Glutamatergic neuron (in vitro differentiated cells): Measurements from ENCODE around the gene PAEP. TPM values are rescaled to one million over a fixed set of nuclear protein-coding genes. Genes with fewer than 3 reads are reported as not detected.

ENCODE experiments used
- DNase-seq: peaks from one replicate; pipeline ENCODE4 v3.0.0; 2022
- H3K27ac Mint-ChIP-seq: one replicate; pipeline ENCODE4 v1.8.0; 2020; ENCODE audit warnings: mild to moderate bottlenecking, mixed read lengths, inconsistent platforms; ENCODE audit not compliant: unreplicated experiment
- H3K27me3 Mint-ChIP-seq: one replicate; pipeline ENCODE4 v1.8.0; 2020; ENCODE audit warnings: mild to moderate bottlenecking, moderate library complexity, mixed read lengths, inconsistent platforms; ENCODE audit not compliant: unreplicated experiment
- H3K36me3 Mint-ChIP-seq: one replicate; pipeline ENCODE4 v1.8.0; 2020; ENCODE audit warnings: mild to moderate bottlenecking, mixed read lengths, inconsistent platforms; ENCODE audit not compliant: unreplicated experiment
- H3K4me1 Mint-ChIP-seq: one replicate; pipeline ENCODE4 v1.8.0; 2020; ENCODE audit warnings: mild to moderate bottlenecking, low read depth, mixed read lengths, inconsistent platforms; ENCODE audit not compliant: unreplicated experiment
- H3K4me3 Mint-ChIP-seq: one replicate; pipeline ENCODE4 v1.8.0; 2020; ENCODE audit warnings: mild to moderate bottlenecking, mixed read lengths, inconsistent platforms; ENCODE audit not compliant: unreplicated experiment
- H3K9me3 Mint-ChIP-seq: one replicate; pipeline ENCODE4 v1.8.0; 2020; ENCODE audit warnings: mild to moderate bottlenecking, moderate library complexity, mixed read lengths, inconsistent platforms; ENCODE audit not compliant: unreplicated experiment
- CTCF ChIP-seq: fragments of 200-600 bp; sonication (generic); IDR thresholded peaks from one replicate; pipeline ENCODE4 v1.5.0; 2021; ENCODE audit not compliant: partially characterized antibody, unreplicated experiment
- total RNA-seq: library from RNA; stranded (reverse); fragmentation: NEBNext Ultra II Directional; extraction: Animal tissue kit (Norgen Biotek cat#: 25700); gene quantifications from one replicate; pipeline ENCODE4 v1.2.1, GENCODE V29; 2021; ENCODE audit not compliant: unreplicated experiment

PAEP gene
- total RNA-seq, 1 donor from 2014 or later = not detected

- Mint-ChIP-seq H3K9me3 (peaks cover 4% of the 10 kb centered on the region), H3K27me3 (peaks cover 1% of the 10 kb centered on the region), H3K4me1 (no peaks in the 10 kb centered on the region), H3K36me3 (peaks cover 6% of the 10 kb centered on the region), H3K4me3 (no peak overlapping the region), H3K27ac (no peak overlapping the region)
- no peak for TF ChIP-seq CTCF
- DNase-seq = no peak
Measured at GRCh38 chr9:135582966-135583687, 21.6 kb downstream of the PAEP start.

- Mint-ChIP-seq H3K27ac (no peak overlapping the region), H3K4me3 (no peak overlapping the region)
Measured at GRCh38 chr9:135583688-135584011, 22.1 kb downstream of the PAEP start.

DNA sequence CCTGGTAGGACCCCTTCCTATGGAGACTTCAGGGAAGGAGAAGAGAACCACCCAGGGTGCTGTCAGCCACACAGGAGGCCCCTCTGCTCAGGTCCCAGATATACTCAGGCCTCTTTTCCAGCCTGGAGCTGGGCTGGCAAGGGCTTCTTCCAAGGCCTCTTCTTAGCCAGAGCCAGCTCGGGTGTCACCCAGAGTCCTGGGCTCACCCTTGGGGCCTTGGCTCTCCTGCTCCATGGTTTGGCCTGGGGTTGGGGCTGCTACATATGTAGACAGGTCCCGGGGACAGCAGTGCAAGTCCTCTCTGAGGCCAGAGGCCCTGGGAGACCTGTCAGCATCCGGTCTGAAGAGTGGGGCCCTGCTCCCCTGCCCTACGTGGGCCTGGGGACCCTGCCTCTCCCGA lies 22.8 kb downstream of the PAEP start:
- H3K27ac Mint-ChIP-seq = no peak overlapping the region
- no peak overlapping the region for H3K4me3 Mint-ChIP-seq
- DNase-seq = no peak
- peaks cover 4% of the 10 kb centered on the region for H3K9me3 Mint-ChIP-seq
- H3K27me3 Mint-ChIP-seq = peaks cover 1% of the 10 kb centered on the region
- H3K36me3 Mint-ChIP-seq = peaks cover 6% of the 10 kb centered on the region
- TF ChIP-seq CTCF = no peak
- no peaks in the 10 kb centered on the region for H3K4me1 Mint-ChIP-seq

More at GRCh38 chr9:135583688-135584011, 22.1 kb downstream of the PAEP start:
- peaks cover 4% of the 10 kb centered on the region for H3K9me3 Mint-ChIP-seq
- H3K27me3 Mint-ChIP-seq = peaks cover 1% of the 10 kb centered on the region
- DNase-seq = no peak
- H3K4me1 Mint-ChIP-seq = no peaks in the 10 kb centered on the region
- H3K36me3 Mint-ChIP-seq = peaks cover 6% of the 10 kb centered on the region
- no peak for TF ChIP-seq CTCF

- H3K27ac Mint-ChIP-seq = no peak overlapping the region
- no peak for TF ChIP-seq CTCF
- DNase-seq = no peak
- H3K9me3 Mint-ChIP-seq = peaks cover 4% of the 10 kb centered on the region
- peaks cover 1% of the 10 kb centered on the region for H3K27me3 Mint-ChIP-seq
- H3K36me3 Mint-ChIP-seq = peaks cover 6% of the 10 kb centered on the region
- H3K4me1 Mint-ChIP-seq = no peaks in the 10 kb centered on the region
- H3K4me3 Mint-ChIP-seq = no peak overlapping the region
Measured at GRCh38 chr9:135584934-135585333, 23.4 kb downstream of the PAEP start.

DNA sequence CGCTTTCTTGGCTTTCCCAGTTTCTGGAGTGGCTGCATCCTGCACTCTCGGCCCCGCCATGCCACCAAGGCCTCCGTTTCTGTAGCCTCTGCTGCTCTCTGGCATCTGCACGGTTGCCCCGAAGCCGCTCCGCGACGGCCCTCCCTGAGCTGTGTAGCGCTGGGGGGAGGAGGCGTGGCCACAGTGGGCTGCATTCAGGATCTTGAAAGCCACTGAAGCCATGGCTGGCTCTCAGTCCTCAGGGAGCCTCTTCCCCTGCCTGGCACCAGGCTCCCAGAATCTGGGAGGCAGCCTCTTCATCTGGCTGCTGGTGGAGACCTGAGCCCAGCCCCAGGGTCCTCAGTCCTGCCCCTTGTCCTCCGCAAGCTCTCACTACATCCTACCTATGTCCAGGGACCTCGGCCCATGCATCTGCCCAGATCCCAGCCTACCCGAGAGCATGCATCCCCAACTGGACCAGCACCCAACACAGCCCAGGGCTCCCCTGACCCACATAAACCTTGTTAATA lies 25.1 kb downstream of the PAEP start:
- H3K9me3 Mint-ChIP-seq = peaks cover 2% of the 10 kb centered on the region
- H3K4me3 Mint-ChIP-seq = no peak overlapping the region
- no peak for TF ChIP-seq CTCF
- H3K4me1 Mint-ChIP-seq = no peaks in the 10 kb centered on the region
- H3K27me3 Mint-ChIP-seq = peaks cover 4% of the 10 kb centered on the region
- H3K36me3 Mint-ChIP-seq = peaks cover 3% of the 10 kb centered on the region
- DNase-seq = no peak
- no peak overlapping the region for H3K27ac Mint-ChIP-seq
